GM23338 (cell line): Measurements from ENCODE around the gene CFAP65.

Experiments
- CREB1 ChIP-seq: fragments of 250-450 bp; sonication (Bioruptor Pico); IDR thresholded peaks from 2 replicates; pipeline ENCODE4 v1.5.0; 2020; ENCODE audit warnings: low read depth, mild to moderate bottlenecking, moderate library complexity
- ETS1 ChIP-seq: IDR thresholded peaks from 2 replicates; pipeline ENCODE4 v1.6.1; 2016; ENCODE audit warnings: antibody characterized with exemption
- EZH2 ChIP-seq: fragments of 200-600 bp; sonication (generic); IDR thresholded peaks from one replicate; pipeline ENCODE4 v1.8.0; 2017; ENCODE audit warnings: antibody characterized with exemption, mild to moderate bottlenecking, low read depth; ENCODE audit not compliant: unreplicated experiment
- EZH2phosphoT487 ChIP-seq: fragments of 200-600 bp; sonication (generic); IDR thresholded peaks from one replicate; pipeline ENCODE4 v1.8.1; 2018; ENCODE audit warnings: antibody characterized with exemption; ENCODE audit not compliant: unreplicated experiment
- JUNB ChIP-seq: IDR thresholded peaks from one replicate; pipeline ENCODE4 v1.6.1; 2016; ENCODE audit warnings: antibody characterized with exemption; ENCODE audit not compliant: unreplicated experiment
- POLR2AphosphoS5 ChIP-seq: IDR thresholded peaks from 2 replicates; pipeline ENCODE4 v1.6.1; 2016; ENCODE audit warnings: antibody characterized with exemption, low read depth
- REST ChIP-seq: IDR thresholded peaks from one replicate; pipeline ENCODE4 v1.6.1; 2018; ENCODE audit warnings: antibody characterized with exemption; ENCODE audit not compliant: unreplicated experiment
- ZNF114 ChIP-seq: fragments of 250-450 bp; sonication (Bioruptor Pico); IDR thresholded peaks from 2 replicates; pipeline ENCODE4 v1.5.0; 2020; ENCODE audit warnings: mild to moderate bottlenecking, moderate library complexity
- TF ChIP-seq, protein P1 (sequence below), 2 experiments: fragments of 200-600 bp in 1 of 2; sonication (generic) in 1 of 2; conservative IDR thresholded peaks; 2 replicates each; pipeline versions ENCODE4 v1.5.1 to v1.6.1; 2016 to 2017; ENCODE audit warnings: antibody characterized with exemption in 2 of 2, low read depth in 2 of 2, mild to moderate bottlenecking in 2 of 2, moderate library complexity in 1 of 2
- TF ChIP-seq, protein P2 (sequence below): fragments of 250-450 bp; sonication (Bioruptor Pico); IDR thresholded peaks from 2 replicates; pipeline ENCODE4 v1.5.0; 2020; ENCODE audit warnings: mild to moderate bottlenecking, moderate library complexity

GRCh38 chr2:218982586-218983262, 58.6 kb downstream of the CFAP65 start:
- TF ChIP-seq, protein P1, sequence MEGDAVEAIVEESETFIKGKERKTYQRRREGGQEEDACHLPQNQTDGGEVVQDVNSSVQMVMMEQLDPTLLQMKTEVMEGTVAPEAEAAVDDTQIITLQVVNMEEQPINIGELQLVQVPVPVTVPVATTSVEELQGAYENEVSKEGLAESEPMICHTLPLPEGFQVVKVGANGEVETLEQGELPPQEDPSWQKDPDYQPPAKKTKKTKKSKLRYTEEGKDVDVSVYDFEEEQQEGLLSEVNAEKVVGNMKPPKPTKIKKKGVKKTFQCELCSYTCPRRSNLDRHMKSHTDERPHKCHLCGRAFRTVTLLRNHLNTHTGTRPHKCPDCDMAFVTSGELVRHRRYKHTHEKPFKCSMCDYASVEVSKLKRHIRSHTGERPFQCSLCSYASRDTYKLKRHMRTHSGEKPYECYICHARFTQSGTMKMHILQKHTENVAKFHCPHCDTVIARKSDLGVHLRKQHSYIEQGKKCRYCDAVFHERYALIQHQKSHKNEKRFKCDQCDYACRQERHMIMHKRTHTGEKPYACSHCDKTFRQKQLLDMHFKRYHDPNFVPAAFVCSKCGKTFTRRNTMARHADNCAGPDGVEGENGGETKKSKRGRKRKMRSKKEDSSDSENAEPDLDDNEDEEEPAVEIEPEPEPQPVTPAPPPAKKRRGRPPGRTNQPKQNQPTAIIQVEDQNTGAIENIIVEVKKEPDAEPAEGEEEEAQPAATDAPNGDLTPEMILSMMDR (conservative IDR thresholded peaks at IDR 0.05; ENCODE audit: low read depth in 2 of 2) = no peak
- TF ChIP-seq EZH2 (no peak), EZH2phosphoT487 (peak; percentile 73), ETS1 (no peak), POLR2AphosphoS5 (no peak), REST (no peak), CREB1 (CRISPR knock-in tag) (no peak), ZNF114 (CRISPR knock-in tag) (no peak), JUNB (no peak)
- TF ChIP-seq, protein P2, sequence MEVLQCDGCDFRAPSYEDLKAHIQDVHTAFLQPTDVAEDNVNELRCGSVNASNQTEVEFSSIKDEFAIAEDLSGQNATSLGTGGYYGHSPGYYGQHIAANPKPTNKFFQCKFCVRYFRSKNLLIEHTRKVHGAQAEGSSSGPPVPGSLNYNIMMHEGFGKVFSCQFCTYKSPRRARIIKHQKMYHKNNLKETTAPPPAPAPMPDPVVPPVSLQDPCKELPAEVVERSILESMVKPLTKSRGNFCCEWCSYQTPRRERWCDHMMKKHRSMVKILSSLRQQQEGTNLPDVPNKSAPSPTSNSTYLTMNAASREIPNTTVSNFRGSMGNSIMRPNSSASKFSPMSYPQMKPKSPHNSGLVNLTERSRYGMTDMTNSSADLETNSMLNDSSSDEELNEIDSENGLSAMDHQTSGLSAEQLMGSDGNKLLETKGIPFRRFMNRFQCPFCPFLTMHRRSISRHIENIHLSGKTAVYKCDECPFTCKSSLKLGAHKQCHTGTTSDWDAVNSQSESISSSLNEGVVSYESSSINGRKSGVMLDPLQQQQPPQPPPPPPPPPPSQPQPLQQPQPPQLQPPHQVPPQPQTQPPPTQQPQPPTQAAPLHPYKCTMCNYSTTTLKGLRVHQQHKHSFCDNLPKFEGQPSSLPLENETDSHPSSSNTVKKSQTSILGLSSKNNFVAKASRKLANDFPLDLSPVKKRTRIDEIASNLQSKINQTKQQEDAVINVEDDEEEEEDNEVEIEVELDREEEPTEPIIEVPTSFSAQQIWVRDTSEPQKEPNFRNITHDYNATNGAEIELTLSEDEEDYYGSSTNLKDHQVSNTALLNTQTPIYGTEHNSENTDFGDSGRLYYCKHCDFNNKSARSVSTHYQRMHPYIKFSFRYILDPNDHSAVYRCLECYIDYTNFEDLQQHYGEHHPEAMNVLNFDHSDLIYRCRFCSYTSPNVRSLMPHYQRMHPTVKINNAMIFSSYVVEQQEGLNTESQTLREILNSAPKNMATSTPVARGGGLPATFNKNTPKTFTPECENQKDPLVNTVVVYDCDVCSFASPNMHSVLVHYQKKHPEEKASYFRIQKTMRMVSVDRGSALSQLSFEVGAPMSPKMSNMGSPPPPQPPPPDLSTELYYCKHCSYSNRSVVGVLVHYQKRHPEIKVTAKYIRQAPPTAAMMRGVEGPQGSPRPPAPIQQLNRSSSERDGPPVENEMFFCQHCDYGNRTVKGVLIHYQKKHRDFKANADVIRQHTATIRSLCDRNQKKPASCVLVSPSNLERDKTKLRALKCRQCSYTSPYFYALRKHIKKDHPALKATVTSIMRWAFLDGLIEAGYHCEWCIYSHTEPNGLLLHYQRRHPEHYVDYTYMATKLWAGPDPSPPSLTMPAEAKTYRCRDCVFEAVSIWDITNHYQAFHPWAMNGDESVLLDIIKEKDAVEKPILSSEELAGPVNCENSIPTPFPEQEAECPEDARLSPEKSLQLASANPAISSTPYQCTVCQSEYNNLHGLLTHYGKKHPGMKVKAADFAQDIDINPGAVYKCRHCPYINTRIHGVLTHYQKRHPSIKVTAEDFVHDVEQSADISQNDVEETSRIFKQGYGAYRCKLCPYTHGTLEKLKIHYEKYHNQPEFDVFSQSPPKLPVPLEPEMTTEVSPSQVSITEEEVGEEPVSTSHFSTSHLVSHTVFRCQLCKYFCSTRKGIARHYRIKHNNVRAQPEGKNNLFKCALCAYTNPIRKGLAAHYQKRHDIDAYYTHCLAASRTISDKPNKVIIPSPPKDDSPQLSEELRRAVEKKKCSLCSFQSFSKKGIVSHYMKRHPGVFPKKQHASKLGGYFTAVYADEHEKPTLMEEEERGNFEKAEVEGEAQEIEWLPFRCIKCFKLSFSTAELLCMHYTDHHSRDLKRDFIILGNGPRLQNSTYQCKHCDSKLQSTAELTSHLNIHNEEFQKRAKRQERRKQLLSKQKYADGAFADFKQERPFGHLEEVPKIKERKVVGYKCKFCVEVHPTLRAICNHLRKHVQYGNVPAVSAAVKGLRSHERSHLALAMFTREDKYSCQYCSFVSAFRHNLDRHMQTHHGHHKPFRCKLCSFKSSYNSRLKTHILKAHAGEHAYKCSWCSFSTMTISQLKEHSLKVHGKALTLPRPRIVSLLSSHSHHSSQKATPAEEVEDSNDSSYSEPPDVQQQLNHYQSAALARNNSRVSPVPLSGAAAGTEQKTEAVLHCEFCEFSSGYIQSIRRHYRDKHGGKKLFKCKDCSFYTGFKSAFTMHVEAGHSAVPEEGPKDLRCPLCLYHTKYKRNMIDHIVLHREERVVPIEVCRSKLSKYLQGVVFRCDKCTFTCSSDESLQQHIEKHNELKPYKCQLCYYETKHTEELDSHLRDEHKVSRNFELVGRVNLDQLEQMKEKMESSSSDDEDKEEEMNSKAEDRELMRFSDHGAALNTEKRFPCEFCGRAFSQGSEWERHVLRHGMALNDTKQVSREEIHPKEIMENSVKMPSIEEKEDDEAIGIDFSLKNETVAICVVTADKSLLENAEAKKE (CRISPR knock-in tag) = no peak
